GM18873 (cell line): ENCODE data around the gene KIF17.

Experiments used
- ATAC-seq: cut with Tn5 transposase; IDR thresholded peaks from one replicate; pipeline ENCODE4 v1.9.1; 2021; ENCODE audit warnings: mild to moderate bottlenecking, moderate library complexity, moderate number of reproducible peaks; ENCODE audit not compliant: unreplicated experiment, low FRiP score

Gene KIF17

GRCh38 chr1:20663969-20664715 is 53.7 kb downstream of the KIF17 start:
- no peak for ATAC-seq

GRCh38 chr1:20663365-20663764 is 54.4 kb downstream of the KIF17 start:
- ATAC-seq = no peak

- no peak for ATAC-seq
Observed at GRCh38 chr1:20662110-20662475, 55.7 kb downstream of the KIF17 start.

GRCh38 chr1:20661207-20662109 is 56.3 kb downstream of the KIF17 start, which contains the start of gene DDOST:
Gene DDOST (minus strand): TSS chr1:20661369. CDS start chr1:20661350, 19 bp downstream.
- peak; percentile 94 for ATAC-seq

- no peak for ATAC-seq
Observed at GRCh38 chr1:20660847-20661206, 57.0 kb downstream of the KIF17 start.

- ATAC-seq = no peak
Observed at GRCh38 chr1:20660363-20660762, 57.4 kb downstream of the KIF17 start.

- no peak for ATAC-seq
Observed at GRCh38 chr1:20658166-20658915, 59.5 kb downstream of the KIF17 start.

- no peak for ATAC-seq
Observed at GRCh38 chr1:20657024-20657423, 60.8 kb downstream of the KIF17 start.

GRCh38 chr1:20654104-20654690 is 63.6 kb downstream of the KIF17 start:
- no peak for ATAC-seq

GRCh38 chr1:20652300-20652699 is 65.5 kb downstream of the KIF17 start:
- no peak for ATAC-seq

- ATAC-seq = no peak
Observed at GRCh38 chr1:20648946-20649345, 68.9 kb downstream of the KIF17 start.

GRCh38 chr1:20648438-20648837 is 69.4 kb downstream of the KIF17 start:
- ATAC-seq = no peak

GRCh38 chr1:20645414-20645813 is 72.4 kb downstream of the KIF17 start:
- ATAC-seq = no peak

GRCh38 chr1:20644416-20644815 is 73.4 kb downstream of the KIF17 start:
- no peak for ATAC-seq

GRCh38 chr1:20643080-20643479 is 74.7 kb downstream of the KIF17 start:
- ATAC-seq = no peak

GRCh38 chr1:20641975-20642374 is 75.8 kb downstream of the KIF17 start:
- no peak for ATAC-seq

GRCh38 chr1:20640183-20640597 is 77.6 kb downstream of the KIF17 start:
- no peak for ATAC-seq

GRCh38 chr1:20636785-20637347 is 80.9 kb downstream of the KIF17 start:
- ATAC-seq = no peak

GRCh38 chr1:20634594-20635084 is 83.2 kb downstream of the KIF17 start:
- ATAC-seq = no peak

- no peak for ATAC-seq
Observed at GRCh38 chr1:20634065-20634593, 83.7 kb downstream of the KIF17 start.
